CD4-positive, alpha-beta T cell (primary cell): Measurements from ENCODE around the gene KLHL17. TPM values are rescaled to one million over a fixed set of nuclear protein-coding genes. Genes with fewer than 3 reads are reported as not detected.
A peak's percentile ranks its signal among the peaks of the same experiment; 100 is the strongest.
"Not testable (repeated sequence)": the region's sequence is repeated elsewhere in the genome, so short reads cannot be mapped to it uniquely, and the experiment has no call there.

Experiments used
- ATAC-seq: fragments of 200-7000 bp; cut with Tn5 transposase; one replicate; pipeline ENCODE4 v1.10.0; 2022; ENCODE audit warnings: mild to moderate bottlenecking; ENCODE audit not compliant: poor library complexity
- CTCF ChIA-PET: fragments of 350-600 bp; sonication (Branson Sonifier 250); formaldehyde crosslinking; loops from one replicate; lab custom pipeline; 2021; ENCODE audit warnings: antibody characterized with exemption, inconsistent platforms; lab: Charles Lee
- POLR2A ChIA-PET: fragments of 350-600 bp; sonication (Branson Sonifier 250); formaldehyde crosslinking; loops from one replicate; lab custom pipeline; 2021; ENCODE audit warnings: antibody characterized with exemption, inconsistent platforms; lab: Charles Lee
- DNase-seq, 14 experiments: peaks; one replicate each; pipeline ENCODE4 v3.0.0-alpha.2; 2013 to 2020; ENCODE audit warnings: mixed read lengths in 2 of 14
- H3K27ac ChIP-seq, 2 donors: one replicate each; pipeline versions ENCODE4 v1.5.1 to v1.7.0; 2013; ENCODE audit warnings: low read length in 2 of 2, low read depth in 1 of 2, mild to moderate bottlenecking in 1 of 2
- H3K27me3 ChIP-seq, 2 experiments: 1 replicate in 1 of 2; 2 replicates in 1 of 2; pipeline versions ENCODE4 v1.6.1 to v1.7.0; 2013; ENCODE audit warnings: low read length in 2 of 2, control low read depth in 1 of 2, mild to moderate bottlenecking in 1 of 2, moderate library complexity in 1 of 2; ENCODE audit not compliant: insufficient read depth in 2 of 2, control insufficient read depth in 1 of 2
- H3K36me3 ChIP-seq: one replicate; pipeline ENCODE4 v1.6.1; 2013; ENCODE audit warnings: low read length, control low read depth; ENCODE audit not compliant: insufficient read depth
- H3K4me1 ChIP-seq: one replicate; pipeline ENCODE4 v1.6.1; 2013; ENCODE audit warnings: low read length, control low read depth; ENCODE audit not compliant: insufficient read depth
- H3K4me3 ChIP-seq: one replicate; pipeline ENCODE4 v1.5.1; 2013; ENCODE audit warnings: mild to moderate bottlenecking, low read length, moderate library complexity
- H3K9me3 ChIP-seq, 2 experiments: 1 replicate in 1 of 2; 2 replicates in 1 of 2; pipeline versions ENCODE4 v1.6.1 to v1.7.0; 2013; ENCODE audit warnings: low read length in 2 of 2, mild to moderate bottlenecking in 2 of 2, control low read depth in 1 of 2, moderate library complexity in 1 of 2; ENCODE audit not compliant: control insufficient read depth in 1 of 2, insufficient read depth in 1 of 2
- H3K27ac Mint-ChIP-seq: one replicate; pipeline ENCODE4 v1.8.0; 2020; ENCODE audit warnings: mixed read lengths
- H3K27me3 Mint-ChIP-seq: one replicate; pipeline ENCODE4 v1.8.0; 2021; ENCODE audit warnings: mixed read lengths
- H3K36me3 Mint-ChIP-seq: one replicate; pipeline ENCODE4 v1.8.0; 2021; ENCODE audit warnings: low read depth, mixed read lengths
- H3K4me1 Mint-ChIP-seq: one replicate; pipeline ENCODE4 v1.8.0; 2021; ENCODE audit warnings: low read depth, mixed read lengths
- H3K4me3 Mint-ChIP-seq: one replicate; pipeline ENCODE4 v1.8.0; 2020; ENCODE audit warnings: mild to moderate bottlenecking, mixed read lengths
- H3K9me3 Mint-ChIP-seq: one replicate; pipeline ENCODE4 v1.8.0; 2020; ENCODE audit warnings: mixed read lengths
- intact Hi-C, 2 experiments: fragments of 100-400 bp; cut with DNase I in 1 of 2; cut with micrococcal nuclease in 1 of 2; formaldehyde crosslinking; loops; one replicate each; pipeline versions ENCODE4 v1.15.1 to v1.9.0; 2023 to 2025; cut with DNase I, micrococcal nuclease
- total RNA-seq, 174 experiments: library from RNA in 2 of 174; stranded (reverse) in 2 of 174; gene quantifications; one replicate each; pipeline ENCODE4 v1.2.3 and lab custom pipeline; 2021 to 2026
- TF ChIP-seq, protein P1 (sequence below): fragments of 200-600 bp; IDR thresholded peaks from one replicate; pipeline ENCODE4 v1.8.0; 2022; ENCODE audit warnings: antibody characterized with exemption, mild to moderate bottlenecking

Gene KLHL17
- total RNA-seq, 2 experiments from 2014 or later, result 13.9 TPM

- CTCF ChIA-PET, result no interaction called here
- TF ChIP-seq, protein P1, sequence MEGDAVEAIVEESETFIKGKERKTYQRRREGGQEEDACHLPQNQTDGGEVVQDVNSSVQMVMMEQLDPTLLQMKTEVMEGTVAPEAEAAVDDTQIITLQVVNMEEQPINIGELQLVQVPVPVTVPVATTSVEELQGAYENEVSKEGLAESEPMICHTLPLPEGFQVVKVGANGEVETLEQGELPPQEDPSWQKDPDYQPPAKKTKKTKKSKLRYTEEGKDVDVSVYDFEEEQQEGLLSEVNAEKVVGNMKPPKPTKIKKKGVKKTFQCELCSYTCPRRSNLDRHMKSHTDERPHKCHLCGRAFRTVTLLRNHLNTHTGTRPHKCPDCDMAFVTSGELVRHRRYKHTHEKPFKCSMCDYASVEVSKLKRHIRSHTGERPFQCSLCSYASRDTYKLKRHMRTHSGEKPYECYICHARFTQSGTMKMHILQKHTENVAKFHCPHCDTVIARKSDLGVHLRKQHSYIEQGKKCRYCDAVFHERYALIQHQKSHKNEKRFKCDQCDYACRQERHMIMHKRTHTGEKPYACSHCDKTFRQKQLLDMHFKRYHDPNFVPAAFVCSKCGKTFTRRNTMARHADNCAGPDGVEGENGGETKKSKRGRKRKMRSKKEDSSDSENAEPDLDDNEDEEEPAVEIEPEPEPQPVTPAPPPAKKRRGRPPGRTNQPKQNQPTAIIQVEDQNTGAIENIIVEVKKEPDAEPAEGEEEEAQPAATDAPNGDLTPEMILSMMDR, result no peak
- no peak overlapping the region for H3K4me3 ChIP-seq
- ATAC-seq, result no peak
- peaks cover under 1% of the 10 kb centered on the region for H3K36me3 Mint-ChIP-seq
- H3K27me3 Mint-ChIP-seq, result peaks cover 53% of the 10 kb centered on the region
- H3K9me3 Mint-ChIP-seq, result no peaks in the 10 kb centered on the region
- intact Hi-C loops, result no loop called here
- no peaks in the 10 kb centered on the region for H3K36me3 ChIP-seq
- peaks cover 14% of the 10 kb centered on the region for H3K4me1 Mint-ChIP-seq
- peak in 1 of 14 experiments; percentile 20 for DNase-seq
- peaks cover 46 to 54% of the 10 kb centered on the region in 2 experiments for H3K27me3 ChIP-seq
- no peak overlapping the region for H3K4me3 Mint-ChIP-seq
- no peak overlapping the region for H3K27ac Mint-ChIP-seq
- POLR2A ChIA-PET, result interaction anchor here (1.0 kb wide), 1 partner anchor 13 kb away, joined by 3 read pairs; no protein-coding TSS in a partner anchor
- no peak overlapping the region for H3K27ac ChIP-seq
- peaks cover 27% of the 10 kb centered on the region for H3K4me1 ChIP-seq
- H3K9me3 ChIP-seq, result peaks cover 0 to 18% of the 10 kb centered on the region in 2 experiments
Measured at GRCh38 chr1:1005774-1006304, 45.5 kb downstream of the KLHL17 start.

DNA sequence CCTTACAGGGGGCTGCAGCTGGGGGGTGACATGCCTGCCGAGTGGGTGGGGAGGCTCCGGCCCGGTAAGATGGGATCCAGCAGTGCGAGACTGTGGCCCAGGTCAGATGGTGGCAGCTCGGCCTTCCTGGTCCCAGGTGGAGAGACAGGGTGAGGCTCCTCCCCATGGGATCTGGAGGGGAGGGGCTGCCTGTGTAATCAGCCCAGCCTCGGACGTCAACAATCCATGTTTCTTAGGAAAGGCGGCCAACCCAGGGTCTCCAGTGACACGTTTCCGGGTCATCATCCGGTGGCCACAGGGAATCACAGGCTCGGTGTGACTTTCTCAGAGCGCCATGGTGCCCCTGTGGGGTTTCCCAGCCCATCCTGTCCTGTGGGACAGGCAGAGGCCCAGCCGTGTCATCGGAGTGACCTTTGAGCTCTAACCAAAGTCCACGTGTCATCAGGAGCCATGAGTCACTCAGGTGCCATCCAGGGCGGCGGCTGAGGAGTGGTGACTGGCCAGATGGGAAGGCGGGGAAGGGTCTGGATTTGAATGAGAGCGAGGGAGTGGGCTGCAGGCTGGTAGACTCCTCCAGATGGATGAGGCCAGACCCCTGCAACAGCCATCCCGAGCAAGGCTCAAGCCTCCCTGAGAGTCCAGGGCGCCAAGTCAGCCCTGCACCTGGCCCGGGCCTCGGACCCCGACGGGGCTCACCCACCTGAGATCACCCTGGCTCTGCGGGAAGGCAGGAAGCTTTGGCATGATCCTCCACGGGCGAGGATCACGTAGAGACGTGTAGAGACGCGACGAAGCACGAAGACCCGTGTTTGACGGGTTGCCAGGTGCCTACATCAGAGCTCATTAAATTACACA, 46.1 kb downstream of the KLHL17 start:
- no peaks in the 10 kb centered on the region for H3K9me3 Mint-ChIP-seq
- CTCF ChIA-PET, result interaction anchor here (0.8 to 1.8 kb wide), 3 partner anchors 13 to 58 kb away, joined by 3 to 4 read pairs (median 3); no protein-coding TSS in a partner anchor
- intact Hi-C loops, result no loop called here
- Histone ChIP-seq H3K4me3 (no peak overlapping the region), H3K27me3 (peaks cover 39 to 47% of the 10 kb centered on the region in 2 experiments), H3K9me3 (peaks cover 0 to 12% of the 10 kb centered on the region in 2 experiments), H3K4me1 (peaks cover 20% of the 10 kb centered on the region), H3K36me3 (no peaks in the 10 kb centered on the region), H3K27ac (no peak overlapping the region)
- DNase-seq (peak in 1 of 14 experiments; percentile 24), ATAC-seq (no peak)
- H3K27me3 Mint-ChIP-seq, result peaks cover 48% of the 10 kb centered on the region
- no peak overlapping the region for H3K27ac Mint-ChIP-seq
- POLR2A ChIA-PET, result interaction anchor here (1.0 kb wide), 1 partner anchor 13 kb away, joined by 3 read pairs; no protein-coding TSS in a partner anchor
- peaks cover 9% of the 10 kb centered on the region for H3K4me1 Mint-ChIP-seq
- no peak overlapping the region for H3K4me3 Mint-ChIP-seq
- no peaks in the 10 kb centered on the region for H3K36me3 Mint-ChIP-seq
- TF ChIP-seq, protein P1, result no peak

GRCh38 chr1:1010131-1010530, 49.7 kb downstream of the KLHL17 start:
- H3K27ac ChIP-seq, ATAC-seq, H3K27ac Mint-ChIP-seq, H3K9me3 ChIP-seq, POLR2A ChIA-PET, H3K4me3 Mint-ChIP-seq, H3K4me3 ChIP-seq, intact Hi-C loops, H3K36me3 ChIP-seq, H3K9me3 Mint-ChIP-seq, H3K36me3 Mint-ChIP-seq: not testable (repeated sequence)
- H3K4me1 Mint-ChIP-seq, result peaks cover 25% of the 10 kb centered on the region
- Histone ChIP-seq H3K4me1 (peaks cover 27% of the 10 kb centered on the region), H3K27me3 (peaks cover 8 to 15% of the 10 kb centered on the region in 2 experiments)
- H3K27me3 Mint-ChIP-seq, result peaks cover 20% of the 10 kb centered on the region
- CTCF ChIA-PET, result interaction anchor here (0.9 kb wide), 1 partner anchor 8 kb away, joined by 5 read pairs; no protein-coding TSS in a partner anchor
- peak in 1 of 14 experiments; percentile 4 for DNase-seq
